GM12878 (cell line): Measurements from ENCODE around the gene RYR2. TPM values are rescaled to one million over a fixed set of nuclear protein-coding genes. Genes with fewer than 3 reads are reported as not detected.

Source experiments
- ATAC-seq: fragments of 200-7000 bp; cut with Tn5 transposase; 3 replicates; pipeline ENCODE4 v1.9.1; 2020; ENCODE audit warnings: mild to moderate bottlenecking, moderate library complexity
- BruUV-seq: library from RNA; stranded (reverse); fragments of 400-500 nt; replicated peaks from 2 replicates; lab custom pipeline; 2021; lab: Mats Ljungman, UMichigan
- CTCF ChIA-PET: fragments of 300-600 bp; sonication (Branson Sonifier 250); formaldehyde crosslinking; extraction: SDS; loops from one replicate; lab custom pipeline; 2021; ENCODE audit warnings: inconsistent platforms; lab: Yijun Ruan, JAX
- POLR2A ChIA-PET: fragments of 350-600 bp; formaldehyde crosslinking; extraction: SDS; loops from one replicate; lab custom pipeline; 2021; ENCODE audit warnings: inconsistent platforms; lab: Charles Lee
- RAD21 ChIA-PET: fragments of 300-600 bp; sonication (Branson Sonifier 250); formaldehyde crosslinking; loops from one replicate; lab custom pipeline; 2023; ENCODE audit warnings: antibody characterized with exemption; ENCODE audit not compliant: unreplicated experiment; lab: Charles Lee
- SMC1A ChIA-PET: fragments of 300-600 bp; sonication (Branson Sonifier 250); formaldehyde crosslinking; loops from one replicate; lab custom pipeline; 2023; ENCODE audit not compliant: unreplicated experiment, uncharacterized antibody; lab: Charles Lee
- DNase-seq: peaks from one replicate; pipeline ENCODE4 v3.0.0-alpha.2; 2011; ENCODE audit warnings: low read depth, low spot score
- FAIRE-seq: peaks from 3 replicates; lab custom pipeline; 2011; peaks lifted over from hg19 to GRCh38; lab: Jason Lieb, UNC
- H2AFZ ChIP-seq: 2 replicates; pipeline ENCODE4 v1.6.0; 2011; ENCODE audit warnings: low read depth, low read length, control low read depth; ENCODE audit not compliant: control insufficient read depth
- H3K27ac ChIP-seq: 2 replicates; pipeline ENCODE4 v1.5.1; 2011; ENCODE audit warnings: control low read depth; ENCODE audit not compliant: control insufficient read depth, insufficient read depth
- H3K27me3 ChIP-seq, 2 experiments: replicated peaks in 1 of 2; 2 replicates each; pipeline versions ENCODE4 v1.6.0 to v1.6.1; 2011; ENCODE audit warnings: low read length in 1 of 2; ENCODE audit not compliant: control insufficient read depth in 2 of 2, insufficient read depth in 2 of 2
- H3K36me3 ChIP-seq, 2 experiments: 2 replicates each; pipeline ENCODE4 v1.5.1; 2011; ENCODE audit warnings: low read length in 1 of 2; ENCODE audit not compliant: control insufficient read depth in 2 of 2, insufficient read depth in 2 of 2
- H3K4me1 ChIP-seq: 2 replicates; pipeline ENCODE4 v1.6.1; 2011; ENCODE audit warnings: mild to moderate bottlenecking, low read length, moderate library complexity, mixed read lengths; ENCODE audit not compliant: control insufficient read depth, insufficient read depth
- H3K4me2 ChIP-seq: 2 replicates; pipeline ENCODE4 v1.6.0; 2011; ENCODE audit warnings: control low read depth; ENCODE audit not compliant: control insufficient read depth, insufficient read depth
- H3K4me3 ChIP-seq: fragments of 200-600 bp; sonication (generic); 2 replicates; pipeline ENCODE4 v1.5.1; 2016
- H3K79me2 ChIP-seq: 2 replicates; pipeline ENCODE4 v1.6.0; 2011; ENCODE audit warnings: low read length; ENCODE audit not compliant: control insufficient read depth, insufficient read depth
- H3K9ac ChIP-seq: 2 replicates; pipeline ENCODE4 v1.8.0; 2011; ENCODE audit warnings: low read length, control low read depth, mixed read lengths; ENCODE audit not compliant: control insufficient read depth, insufficient read depth
- H3K9me3 ChIP-seq: replicated peaks from 3 replicates; pipeline ENCODE4 v1.5.1; 2011; ENCODE audit warnings: mild to moderate bottlenecking, low read length; ENCODE audit not compliant: control insufficient read depth, insufficient read depth
- H4K20me1 ChIP-seq: 2 replicates; pipeline ENCODE4 v1.6.0; 2011; ENCODE audit not compliant: control insufficient read depth, insufficient read depth
- CBFB ChIP-seq: IDR thresholded peaks from 2 replicates; pipeline ENCODE4 v1.6.1; 2016; ENCODE audit warnings: antibody characterized with exemption, low read depth
- CBX5 ChIP-seq: sonication (generic); IDR thresholded peaks from 2 replicates; pipeline ENCODE4 v1.6.1; 2016; ENCODE audit warnings: low read depth, moderate library complexity, mild to moderate bottlenecking, inconsistent platforms
- CHD4 ChIP-seq: fragments of 200-600 bp; sonication (generic); IDR thresholded peaks from 2 replicates; pipeline ENCODE4 v1.6.1; 2016; ENCODE audit warnings: mild to moderate bottlenecking
- CTCF ChIP-seq, 3 experiments: IDR thresholded peaks in 2 of 3; conservative IDR thresholded peaks in 1 of 3; 2 replicates each; pipeline ENCODE4 v1.5.1; 2011; ENCODE audit warnings: low read depth in 3 of 3, low read length in 3 of 3, mild to moderate bottlenecking in 3 of 3, control low read depth in 2 of 3, moderate library complexity in 2 of 3, inconsistent platforms in 1 of 3, mixed read lengths in 1 of 3; ENCODE audit not compliant: control insufficient read depth in 2 of 3, insufficient read depth in 1 of 3; ENCODE audit errors: extremely low read depth in 1 of 3
- CUX1 ChIP-seq: IDR thresholded peaks from 2 replicates; pipeline ENCODE4 v1.6.1; 2012; ENCODE audit warnings: improper control_type of control experiment, low read depth, low read length; ENCODE audit not compliant: insufficient replicate concordance
- FOXM1 ChIP-seq: IDR thresholded peaks from 2 replicates; pipeline ENCODE4 v1.6.1; 2012; ENCODE audit warnings: low read depth, mild to moderate bottlenecking, inconsistent platforms, low read length, moderate library complexity
- MTA2 ChIP-seq: fragments of 450-650 bp; IDR thresholded peaks from 2 replicates; pipeline ENCODE4 v1.6.1; 2016; ENCODE audit warnings: low read depth, mild to moderate bottlenecking, moderate library complexity
- MTA3 ChIP-seq: IDR thresholded peaks from 2 replicates; pipeline ENCODE4 v1.6.1; 2012; ENCODE audit warnings: low read length, inconsistent platforms, borderline replicate concordance
- NFYA ChIP-seq: IDR thresholded peaks from 2 replicates; pipeline ENCODE4 v1.6.1; 2011; ENCODE audit warnings: low read depth, mild to moderate bottlenecking, low read length, improper control_type of control experiment, borderline replicate concordance
- PAX8 ChIP-seq: fragments of 450-650 bp; IDR thresholded peaks from 2 replicates; pipeline ENCODE4 v1.6.1; 2017; ENCODE audit warnings: mild to moderate bottlenecking, moderate library complexity
- RAD21 ChIP-seq: IDR thresholded peaks from 2 replicates; pipeline ENCODE4 v1.6.1; 2011; ENCODE audit warnings: mild to moderate bottlenecking, low read depth, low read length, moderate library complexity; ENCODE audit not compliant: insufficient read depth
- RELB ChIP-seq: fragments of 450-650 bp; IDR thresholded peaks from 2 replicates; pipeline ENCODE4 v1.6.1; 2017; ENCODE audit warnings: low read depth, mild to moderate bottlenecking, moderate library complexity
- SMC3 ChIP-seq: IDR thresholded peaks from 2 replicates; pipeline ENCODE4 v1.6.1; 2011; ENCODE audit warnings: low read length, improper control_type of control experiment, borderline replicate concordance
- TAF1 ChIP-seq: IDR thresholded peaks from 2 replicates; pipeline ENCODE4 v1.6.1; 2011; ENCODE audit warnings: mild to moderate bottlenecking, low read depth, low read length, borderline replicate concordance
- WGBS: methylation state at CpG from one replicate; pipeline ENCODE4 v1.1.6; 2016; ENCODE audit warnings: low lambda C conversion rate; ENCODE audit not compliant: insufficient replicate concordance, insufficient coverage; ENCODE audit errors: missing lambda C conversion rate; 5-methylcytosine and 5-hydroxymethylcytosine counted together
- in situ Hi-C: fragments of 300-500 bp; cut with MboI; formaldehyde crosslinking; loops from 9 replicates; pipeline ENCODE4 v1.14.3; 2018; ENCODE audit warnings: mixed read lengths
- intact Hi-C: fragments of 100-400 bp; cut with micrococcal nuclease; formaldehyde crosslinking; loops from one replicate; pipeline ENCODE4 v1.14.2; 2022; ENCODE audit not compliant: unreplicated experiment
- polyA plus RNA-seq, 11 experiments: library from polyadenylated mRNA; depleted of rRNA in 4 of 11; unstranded in 6 of 11; stranded (reverse) in 5 of 11; fragments of >200 nt; fragmentation: Nextera tagmentation in 4 of 11; fragmentation: Illumina TruSeq in 1 of 11; extraction: Ambion mirVana in 4 of 11; extraction: Trizol in 1 of 11; gene quantifications; 1 replicate in 1 of 11; 2 replicates in 10 of 11; pipeline versions ENCODE4 v1.2.1 to v1.2.3, GENCODE V29; 2011 to 2016; ENCODE audit warnings: inconsistent platforms in 2 of 11, missing spikeins in 2 of 11, low read depth in 1 of 11
- total RNA-seq, 4 experiments: library from RNA; depleted of rRNA in 3 of 4; stranded (reverse); fragments of >200 nt in 3 of 4; fragmentation: Illumina TruSeq in 1 of 4; extraction: Trizol in 1 of 4; gene quantifications; 2 replicates each; pipeline versions ENCODE4 v1.2.1 to v1.2.3, GENCODE V29; 2013 to 2021

RYR2 gene
- total and polyA plus RNA-seq, 10 of the 15 experiments (the other 5 are each of a cell fraction or from before 2014, with no cell fraction given): 0.01 to 0.04 TPM; not detected in 8

GRCh38 chr1:237386362-237387143 is 344.6 kb downstream of the RYR2 start:
- no TSS peak for BruUV-seq
- in situ Hi-C loops: loop anchor here (10.0 kb wide), 2 partner anchors 632 to 1282 kb away; no protein-coding TSS in a partner anchor
- TF ChIP-seq CBFB (no peak), MTA2 (no peak), CHD4 (no peak), FOXM1 (no peak), RELB (no peak), RAD21 (peak; percentile 63), CUX1 (no peak), SMC3 (no peak; the same call in 1 of the 2 replicates), CBX5 (no peak), PAX8 (no peak), TAF1 (no peak), NFYA (no peak), CTCF (IDR thresholded peaks at IDR 0.05 in 2 of 3, conservative IDR thresholded peaks at IDR 0.05 in 1 of 3; ENCODE audit: control insufficient read depth in 2 of 3, extremely low read depth in 1 of 3, insufficient read depth in 1 of 3, low read depth in 3 of 3, low read length in 3 of 3) (peak; percentile 46 to 61 (median 55); a peak in 5 of 6 replicates), MTA3 (no peak)

More at GRCh38 chr1:237386362-237387143, 344.6 kb downstream of the RYR2 start:
- RAD21 ChIA-PET: interaction anchor here (1.0 to 2.6 kb wide), 5 partner anchors 125 to 776 kb away, joined by 4 to 19 read pairs (median 5); no protein-coding TSS in a partner anchor
- no peak overlapping the region for H3K9ac ChIP-seq
- ATAC-seq (peak; percentile 58), FAIRE-seq (peak; percentile 7), DNase-seq (no peak)
- POLR2A ChIA-PET: no interaction called here
- WGBS: 17% methylated on average over 8 of the region's 8 CpGs
- H3K79me2 ChIP-seq: no peaks in the 10 kb centered on the region
- H3K4me1 ChIP-seq: no peaks in the 10 kb centered on the region
- H3K4me2 ChIP-seq: no peak overlapping the region
- CTCF ChIA-PET: interaction anchor here (0.7 to 4.4 kb wide), 21 partner anchors 8 to 781 kb away, joined by 3 to 45 read pairs (median 4); no protein-coding TSS in a partner anchor
- H2AFZ ChIP-seq: no peak overlapping the region
- SMC1A ChIA-PET: interaction anchor here (0.9 to 2.1 kb wide), 8 partner anchors 33 to 782 kb away, joined by 3 to 5 read pairs (median 3); partner anchors contain the start of gene HEATR1
- H3K27ac ChIP-seq: no peak overlapping the region
- H4K20me1 ChIP-seq: no peaks in the 10 kb centered on the region
- H3K27me3 ChIP-seq: no peaks in the 10 kb centered on the region
- intact Hi-C loops: loop anchor here (2.0 to 5.0 kb wide), 4 partner anchors 176 to 1284 kb away; no protein-coding TSS in a partner anchor
- H3K9me3 ChIP-seq: no peaks in the 10 kb centered on the region
- no peaks in the 10 kb centered on the region for H3K36me3 ChIP-seq
- no peak overlapping the region for H3K4me3 ChIP-seq
